Ishikawa (cell line): ENCODE measurements around the gene ZFAND2B.

Experiments used
- CEBPB ChIP-seq: IDR thresholded peaks from 2 replicates; pipeline ENCODE4 v1.6.1; 2012
- CREB1 ChIP-seq: IDR thresholded peaks from 2 replicates; pipeline ENCODE4 v1.6.1; 2012; ENCODE audit warnings: low read depth
- EGR1 ChIP-seq: IDR thresholded peaks from 2 replicates; pipeline ENCODE4 v1.6.1; 2012
- EP300 ChIP-seq: IDR thresholded peaks from 2 replicates; pipeline ENCODE4 v1.6.1; 2012; ENCODE audit warnings: borderline replicate concordance
- FOXM1 ChIP-seq: IDR thresholded peaks from 2 replicates; pipeline ENCODE4 v1.6.1; 2012; ENCODE audit warnings: low read depth, borderline replicate concordance
- NFIC ChIP-seq: IDR thresholded peaks from 2 replicates; pipeline ENCODE4 v1.6.1; 2012
- RAD21 ChIP-seq: IDR thresholded peaks from 2 replicates; pipeline ENCODE4 v1.6.1; 2012; ENCODE audit warnings: low read depth
- TAF1 ChIP-seq: IDR thresholded peaks from 2 replicates; pipeline ENCODE4 v1.6.1; 2012; ENCODE audit warnings: low read depth, mild to moderate bottlenecking
- TCF12 ChIP-seq: IDR thresholded peaks from 2 replicates; pipeline ENCODE4 v1.6.1; 2012; ENCODE audit warnings: low read depth
- TEAD4 ChIP-seq: IDR thresholded peaks from 2 replicates; pipeline ENCODE4 v1.6.1; 2012
- YY1 ChIP-seq: IDR thresholded peaks from 2 replicates; pipeline ENCODE4 v1.6.1; 2012; ENCODE audit warnings: low read depth
- ZBTB7A ChIP-seq: IDR thresholded peaks from 2 replicates; pipeline ENCODE4 v1.6.1; 2012; ENCODE audit warnings: low read depth
- TF ChIP-seq, protein P1 (sequence below): IDR thresholded peaks from 2 replicates; pipeline ENCODE4 v1.6.1; 2012
- TF ChIP-seq, protein P2 (sequence below): IDR thresholded peaks from 2 replicates; pipeline ENCODE4 v1.6.1; 2012
- TF ChIP-seq, protein P3 (sequence below): IDR thresholded peaks from 2 replicates; pipeline ENCODE4 v1.6.1; 2012; ENCODE audit warnings: low read depth, mild to moderate bottlenecking

ZFAND2B gene

DNA sequence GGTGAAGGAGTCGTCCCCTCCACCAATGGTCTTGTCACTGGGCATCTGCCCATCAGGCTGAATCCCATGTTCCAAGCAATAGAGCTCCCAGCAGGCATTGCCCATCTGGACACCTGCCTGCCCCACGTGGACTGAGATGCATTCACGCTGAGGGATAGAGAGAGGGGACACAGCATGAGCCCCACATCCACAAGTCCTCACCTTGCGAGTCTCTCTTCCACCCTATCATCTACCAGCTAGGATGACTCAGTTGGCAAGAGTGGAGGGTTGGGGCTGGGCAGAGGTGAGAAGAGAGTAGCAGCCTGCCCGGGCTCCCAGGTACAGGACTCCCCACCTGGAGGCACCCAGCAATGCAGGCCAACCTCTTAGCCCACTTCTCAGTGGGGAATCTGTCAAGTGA, 45.5 kb downstream of the ZFAND2B start:
- TF ChIP-seq EGR1 (no peak), EP300 (no peak), TEAD4 (no peak), CREB1 (no peak), ZBTB7A (no peak), TAF1 (no peak)
- TF ChIP-seq, protein P1, sequence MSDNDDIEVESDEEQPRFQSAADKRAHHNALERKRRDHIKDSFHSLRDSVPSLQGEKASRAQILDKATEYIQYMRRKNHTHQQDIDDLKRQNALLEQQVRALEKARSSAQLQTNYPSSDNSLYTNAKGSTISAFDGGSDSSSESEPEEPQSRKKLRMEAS = no peak

DNA sequence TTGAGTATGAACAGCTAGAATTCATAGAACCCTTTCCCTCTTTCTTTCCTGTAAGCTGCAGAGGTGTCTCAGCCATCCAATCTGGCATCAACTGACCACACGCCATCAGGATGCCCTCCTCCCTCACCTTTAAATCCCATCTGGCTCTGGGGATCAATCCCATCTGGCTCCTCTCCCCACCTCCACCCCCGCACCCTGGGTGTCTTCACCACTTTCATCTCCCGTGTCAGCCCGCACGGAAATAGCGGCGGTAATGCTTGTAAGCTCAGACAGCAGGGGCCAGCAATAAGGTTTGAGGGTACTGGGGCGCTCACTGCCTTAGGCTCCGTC, 46.0 kb downstream of the ZFAND2B start:
- TF ChIP-seq TAF1 (no peak), TCF12 (no peak), TEAD4 (no peak), ZBTB7A (no peak), EP300 (no peak), RAD21 (no peak), NFIC (no peak), CREB1 (no peak), FOXM1 (no peak), CEBPB (no peak)
- TF ChIP-seq, protein P1 = no peak

DNA sequence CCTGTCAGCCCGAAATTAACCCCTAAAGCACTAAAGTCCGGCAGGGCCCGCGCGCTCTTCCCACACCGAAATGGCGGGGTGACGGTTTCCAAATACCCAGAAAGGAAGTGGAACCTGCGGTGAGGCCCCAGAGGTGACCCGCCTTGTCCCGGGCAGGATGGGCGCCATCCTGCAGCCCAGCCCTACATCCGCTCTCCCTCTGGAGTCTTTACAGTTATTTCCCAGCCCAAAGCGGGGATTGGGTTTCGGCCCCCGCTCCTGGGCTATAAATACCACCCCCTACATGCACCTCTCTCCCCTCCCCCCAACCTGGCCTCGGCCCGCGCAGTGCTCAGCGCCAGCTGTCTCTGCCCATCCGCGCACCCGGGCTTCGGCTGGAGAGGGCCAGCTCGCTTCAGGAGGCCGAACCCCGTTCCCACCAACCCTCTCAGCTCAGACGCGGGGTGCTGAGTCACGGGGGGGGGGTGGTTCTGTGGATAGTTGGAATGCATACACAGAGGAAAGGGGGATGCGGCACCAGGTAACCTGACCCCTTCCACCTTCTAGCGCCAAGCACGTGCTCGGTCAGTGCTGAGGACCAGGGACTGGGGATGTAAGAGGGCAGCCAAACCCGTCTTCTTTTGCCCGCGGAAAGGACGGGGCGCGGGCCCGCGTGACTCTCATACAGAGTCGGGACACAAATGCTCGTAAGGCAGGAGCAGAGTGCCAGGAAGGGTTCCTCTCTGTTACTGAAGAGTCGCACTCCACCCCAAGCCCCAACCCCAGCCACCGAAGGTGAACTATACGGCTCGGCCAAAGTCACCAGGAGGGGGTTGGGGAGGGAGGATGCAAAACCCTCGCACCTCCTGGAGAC, 46.5 kb downstream of the ZFAND2B start, which contains the start of gene TUBA4B:
TSS of gene TUBA4B (plus strand) at position 344 of the 853 bp plus-strand sequence. CDS start at position 509, 165 bp downstream.
- TF ChIP-seq YY1 (no peak), FOXM1 (no peak), TEAD4 (no peak), CEBPB (no peak), TAF1 (0 out of 2 replicates have a peak, but pooled peaks have one; percentile 5), ZBTB7A (peak; percentile 20; the same call in 1 of the 2 replicates)
- TF ChIP-seq, protein P1 = peak; percentile 94

DNA sequence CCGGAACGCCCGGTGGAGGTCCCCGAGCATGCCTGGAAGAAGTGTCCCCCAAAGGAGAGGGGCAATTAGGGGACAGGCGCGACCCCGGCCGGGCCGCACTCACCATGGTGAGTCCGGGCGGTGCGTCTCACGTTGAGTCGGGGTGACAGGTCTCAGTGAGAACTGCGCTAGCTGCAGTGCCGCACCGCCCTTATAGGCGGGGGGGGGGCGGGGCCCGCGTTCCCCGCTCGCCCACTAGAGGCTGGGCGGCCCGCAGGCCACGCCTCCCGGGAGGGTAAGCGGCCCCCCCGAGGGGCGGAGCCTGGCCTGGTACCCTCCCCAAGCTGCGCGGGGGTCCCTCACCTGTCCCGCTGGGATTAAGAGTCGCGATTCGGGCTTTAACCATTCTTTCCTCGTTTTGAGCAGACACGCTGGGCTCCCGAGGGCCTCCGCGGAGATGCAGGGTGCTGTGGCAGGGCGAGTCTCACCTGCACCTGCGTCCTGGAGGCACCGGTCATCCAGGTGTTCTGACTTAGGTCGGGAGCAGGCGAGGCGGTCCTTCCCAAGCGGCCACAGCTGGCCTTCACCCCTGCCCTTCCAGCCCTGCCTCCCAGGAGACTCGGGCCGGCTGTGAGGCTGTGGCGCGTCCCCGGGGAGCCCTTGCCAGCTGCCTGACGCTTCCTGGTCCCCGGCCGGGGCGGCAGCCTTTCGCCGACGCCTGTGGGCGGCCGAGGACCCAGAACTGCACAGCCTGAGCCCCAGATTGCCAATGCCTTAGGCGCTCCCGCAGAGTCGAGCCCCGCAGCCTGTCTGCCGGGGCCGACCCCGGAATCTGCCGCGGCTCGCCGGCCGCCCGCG, 47.4 kb downstream of the ZFAND2B start, which contains the start of gene TUBA4A:
TSS of gene TUBA4A (minus strand) at position 166 of the 837 bp plus-strand sequence. CDS start at position 106, 60 bp downstream.
- no peak for TF ChIP-seq TEAD4
- no peak for TF ChIP-seq EP300
- 0 out of 2 replicates have a peak, but pooled peaks have one; percentile 25 for TF ChIP-seq TAF1
- 0 out of 2 replicates have a peak, but pooled peaks have one; percentile 41 for TF ChIP-seq TCF12
- no peak for TF ChIP-seq RAD21
- TF ChIP-seq CEBPB = no peak
- TF ChIP-seq ZBTB7A = peak; percentile 94
- TF ChIP-seq, protein P2, sequence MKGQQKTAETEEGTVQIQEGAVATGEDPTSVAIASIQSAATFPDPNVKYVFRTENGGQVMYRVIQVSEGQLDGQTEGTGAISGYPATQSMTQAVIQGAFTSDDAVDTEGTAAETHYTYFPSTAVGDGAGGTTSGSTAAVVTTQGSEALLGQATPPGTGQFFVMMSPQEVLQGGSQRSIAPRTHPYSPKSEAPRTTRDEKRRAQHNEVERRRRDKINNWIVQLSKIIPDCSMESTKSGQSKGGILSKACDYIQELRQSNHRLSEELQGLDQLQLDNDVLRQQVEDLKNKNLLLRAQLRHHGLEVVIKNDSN = no peak
- no peak for TF ChIP-seq YY1
- no peak for TF ChIP-seq NFIC
- TF ChIP-seq CREB1 = no peak
- TF ChIP-seq, protein P1 = peak; percentile 30
- TF ChIP-seq, protein P3, sequence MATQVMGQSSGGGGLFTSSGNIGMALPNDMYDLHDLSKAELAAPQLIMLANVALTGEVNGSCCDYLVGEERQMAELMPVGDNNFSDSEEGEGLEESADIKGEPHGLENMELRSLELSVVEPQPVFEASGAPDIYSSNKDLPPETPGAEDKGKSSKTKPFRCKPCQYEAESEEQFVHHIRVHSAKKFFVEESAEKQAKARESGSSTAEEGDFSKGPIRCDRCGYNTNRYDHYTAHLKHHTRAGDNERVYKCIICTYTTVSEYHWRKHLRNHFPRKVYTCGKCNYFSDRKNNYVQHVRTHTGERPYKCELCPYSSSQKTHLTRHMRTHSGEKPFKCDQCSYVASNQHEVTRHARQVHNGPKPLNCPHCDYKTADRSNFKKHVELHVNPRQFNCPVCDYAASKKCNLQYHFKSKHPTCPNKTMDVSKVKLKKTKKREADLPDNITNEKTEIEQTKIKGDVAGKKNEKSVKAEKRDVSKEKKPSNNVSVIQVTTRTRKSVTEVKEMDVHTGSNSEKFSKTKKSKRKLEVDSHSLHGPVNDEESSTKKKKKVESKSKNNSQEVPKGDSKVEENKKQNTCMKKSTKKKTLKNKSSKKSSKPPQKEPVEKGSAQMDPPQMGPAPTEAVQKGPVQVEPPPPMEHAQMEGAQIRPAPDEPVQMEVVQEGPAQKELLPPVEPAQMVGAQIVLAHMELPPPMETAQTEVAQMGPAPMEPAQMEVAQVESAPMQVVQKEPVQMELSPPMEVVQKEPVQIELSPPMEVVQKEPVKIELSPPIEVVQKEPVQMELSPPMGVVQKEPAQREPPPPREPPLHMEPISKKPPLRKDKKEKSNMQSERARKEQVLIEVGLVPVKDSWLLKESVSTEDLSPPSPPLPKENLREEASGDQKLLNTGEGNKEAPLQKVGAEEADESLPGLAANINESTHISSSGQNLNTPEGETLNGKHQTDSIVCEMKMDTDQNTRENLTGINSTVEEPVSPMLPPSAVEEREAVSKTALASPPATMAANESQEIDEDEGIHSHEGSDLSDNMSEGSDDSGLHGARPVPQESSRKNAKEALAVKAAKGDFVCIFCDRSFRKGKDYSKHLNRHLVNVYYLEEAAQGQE = no peak
- no peak for TF ChIP-seq EGR1

DNA sequence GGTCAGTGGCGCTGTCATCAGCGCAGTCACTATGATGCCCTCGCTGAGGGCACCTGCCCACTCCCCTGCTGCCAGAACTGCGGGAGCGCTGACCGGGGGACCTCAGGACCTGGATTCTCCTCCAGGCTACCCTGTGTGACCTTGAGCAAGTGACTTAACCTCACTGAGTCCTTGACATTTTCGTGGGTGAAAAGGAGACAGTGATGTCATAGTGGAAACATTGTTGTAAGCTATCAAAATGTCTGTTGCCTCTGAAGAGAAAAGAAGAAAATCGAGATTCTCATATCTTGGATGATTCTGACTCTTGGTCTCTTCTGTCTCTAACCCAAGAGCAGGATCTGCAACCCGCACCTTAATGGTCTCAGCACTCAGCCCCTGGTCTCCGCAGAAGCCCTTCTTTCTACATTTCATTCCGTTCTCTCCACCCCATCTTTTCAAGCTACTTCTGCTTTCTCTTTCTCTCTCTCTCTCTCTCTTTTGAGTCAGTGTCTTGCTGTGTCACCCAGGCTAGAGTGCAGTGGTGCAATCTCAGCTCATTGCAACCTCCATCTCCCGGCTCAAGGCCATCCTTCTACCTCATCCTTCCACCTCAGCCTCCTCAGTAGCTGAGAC, 48.1 kb downstream of the ZFAND2B start:
- no peak for TF ChIP-seq CREB1
- TF ChIP-seq EGR1 = no peak
- no peak for TF ChIP-seq ZBTB7A
- no peak for TF ChIP-seq FOXM1
- TF ChIP-seq RAD21 = no peak
- TF ChIP-seq, protein P1 = no peak
